OCI-LY7 (cell line): ENCODE results near the gene BMAL1. TPM values are rescaled to one million over a fixed set of nuclear protein-coding genes. Genes with fewer than 3 reads are reported as not detected.

Experiments used
- BruUV-seq: library from RNA; stranded (reverse); fragments of 400-500 nt; replicated peaks from 2 replicates; lab custom pipeline; 2021; lab: Mats Ljungman, UMichigan
- CTCF ChIA-PET: fragments of 300-600 bp; sonication (Branson Sonifier 250); formaldehyde crosslinking; loops from one replicate; lab custom pipeline; 2022; ENCODE audit warnings: antibody characterized with exemption; ENCODE audit not compliant: unreplicated experiment; lab: Charles Lee
- POLR2A ChIA-PET: fragments of 300-600 bp; sonication (Branson Sonifier 250); formaldehyde crosslinking; loops from one replicate; lab custom pipeline; 2022; ENCODE audit warnings: antibody characterized with exemption; lab: Charles Lee
- DNase-seq: peaks from one replicate; pipeline ENCODE4 v3.0.0-alpha.2; 2015; ENCODE audit warnings: low spot score
- H2AFZ ChIP-seq: fragments of 200-600 bp; sonication (generic), shearing (Covaris generic); 2 replicates; pipeline ENCODE4 v1.6.1; 2014; ENCODE audit warnings: mild to moderate bottlenecking, antibody characterized with exemption, low read length, moderate library complexity
- H3K27ac ChIP-seq: fragments of 200-600 bp; sonication (generic); 2 replicates; pipeline ENCODE4 v1.5.1; 2014; ENCODE audit warnings: mixed run types, low read depth, mild to moderate bottlenecking, moderate library complexity, low read length, inconsistent platforms; ENCODE audit not compliant: poor library complexity, severe bottlenecking
- H3K36me3 ChIP-seq: fragments of 200-600 bp; sonication (generic); 2 replicates; pipeline ENCODE4 v1.6.1; 2014; ENCODE audit warnings: mild to moderate bottlenecking, antibody characterized with exemption, low read length, moderate library complexity, mixed read lengths; ENCODE audit not compliant: insufficient read depth
- H3K4me1 ChIP-seq: fragments of 200-600 bp; sonication (generic); 2 replicates; pipeline ENCODE4 v1.5.1; 2014; ENCODE audit warnings: mild to moderate bottlenecking, low read length; ENCODE audit not compliant: insufficient read depth, poor library complexity, severe bottlenecking
- H3K4me2 ChIP-seq: fragments of 200-600 bp; sonication (generic); 2 replicates; pipeline ENCODE4 v1.6.1; 2014; ENCODE audit warnings: mild to moderate bottlenecking, low read length
- H3K4me3 ChIP-seq: fragments of 200-600 bp; sonication (generic); 2 replicates; pipeline ENCODE4 v1.5.1; 2014; ENCODE audit warnings: mild to moderate bottlenecking, low read depth, low read length; ENCODE audit not compliant: poor library complexity, severe bottlenecking
- H3K79me2 ChIP-seq: fragments of 200-600 bp; sonication (generic); 2 replicates; pipeline ENCODE4 v1.6.1; 2016; ENCODE audit warnings: low read depth, mild to moderate bottlenecking, low read length, moderate library complexity, mixed read lengths; ENCODE audit not compliant: insufficient read depth
- H3K9me2 ChIP-seq: fragments of 200-600 bp; sonication (generic); 2 replicates; pipeline ENCODE4 v1.6.1; 2016; ENCODE audit warnings: mild to moderate bottlenecking, low read length, mixed read lengths; ENCODE audit not compliant: insufficient read depth
- H3K9me3 ChIP-seq: fragments of 200-600 bp; sonication (generic); 2 replicates; pipeline ENCODE4 v1.6.1; 2014; ENCODE audit warnings: mild to moderate bottlenecking, mixed run types, low read length, mixed read lengths
- H4K20me1 ChIP-seq: fragments of 200-600 bp; sonication (generic); 2 replicates; pipeline ENCODE4 v1.6.1; 2014; ENCODE audit warnings: mild to moderate bottlenecking, antibody characterized with exemption, low read length, moderate library complexity, mixed read lengths; ENCODE audit not compliant: insufficient read depth
- CTCF ChIP-seq: fragments of 200-600 bp; sonication (generic); conservative IDR thresholded peaks from 2 replicates; pipeline ENCODE4 v1.5.1; 2014; ENCODE audit warnings: mild to moderate bottlenecking, antibody characterized with exemption, low read length, moderate library complexity, mixed read lengths
- EZH2phosphoT487 ChIP-seq: fragments of 200-600 bp; sonication (generic); IDR thresholded peaks from 2 replicates; pipeline ENCODE4 v1.6.1; 2018; ENCODE audit warnings: low read depth, borderline replicate concordance, mild to moderate bottlenecking, mixed run types, antibody characterized with exemption, low read length, moderate library complexity, mixed read lengths
- intact Hi-C: fragments of 100-400 bp; cut with micrococcal nuclease; formaldehyde crosslinking; loops from one replicate; pipeline ENCODE4 v1.10.0; 2022; ENCODE audit not compliant: unreplicated experiment
- total RNA-seq, 2 experiments: library from RNA; depleted of rRNA in 1 of 2; stranded (reverse); fragments of >200 nt in 1 of 2; shearing (Covaris generic) in 1 of 2; gene quantifications; 2 replicates each; pipeline ENCODE4 v1.2.3, GENCODE V29; 2014 to 2022

The BMAL1 gene
- total RNA-seq, 2 experiments from 2014 or later, result not detected

GRCh38 chr11:13349581-13349980, 72.0 kb downstream of the BMAL1 start:
- DNase-seq, result no peak
- no peak overlapping the region for H3K4me3 ChIP-seq
- intact Hi-C loops, result no loop called here
- H4K20me1 ChIP-seq, result no peaks in the 10 kb centered on the region
- no peaks in the 10 kb centered on the region for H3K4me1 ChIP-seq
- H2AFZ ChIP-seq, result no peak overlapping the region
- no peak overlapping the region for H3K4me2 ChIP-seq
- no peaks in the 10 kb centered on the region for H3K36me3 ChIP-seq
- no peaks in the 10 kb centered on the region for H3K9me2 ChIP-seq
- BruUV-seq, result no TSS peak
- H3K9me3 ChIP-seq, result no peaks in the 10 kb centered on the region
- H3K27ac ChIP-seq, result no peak overlapping the region
- ChIA-PET CTCF (no interaction called here), POLR2A (interaction anchor here (1.1 kb wide), 1 partner anchor 17 kb away, joined by 3 read pairs; no protein-coding TSS in a partner anchor)
- H3K79me2 ChIP-seq, result no peaks in the 10 kb centered on the region
- no peak for TF ChIP-seq CTCF
- TF ChIP-seq EZH2phosphoT487, result no peak

- DNase-seq, result no peak
- POLR2A ChIA-PET, result no interaction called here
- intact Hi-C loops, result no loop called here
- H3K9me2 ChIP-seq, result no peaks in the 10 kb centered on the region
- no TSS peak for BruUV-seq
- no peaks in the 10 kb centered on the region for H3K79me2 ChIP-seq
- no peak overlapping the region for H3K27ac ChIP-seq
- H4K20me1 ChIP-seq, result no peaks in the 10 kb centered on the region
- H3K9me3 ChIP-seq, result no peaks in the 10 kb centered on the region
- CTCF ChIA-PET, result no interaction called here
- no peak overlapping the region for H2AFZ ChIP-seq
- TF ChIP-seq EZH2phosphoT487, result no peak
- no peak for TF ChIP-seq CTCF
- H3K36me3 ChIP-seq, result no peaks in the 10 kb centered on the region
- H3K4me3 ChIP-seq, result no peak overlapping the region
- H3K4me1 ChIP-seq, result no peaks in the 10 kb centered on the region
- H3K4me2 ChIP-seq, result no peak overlapping the region
Observed at GRCh38 chr11:13352711-13353110, 75.1 kb downstream of the BMAL1 start.

DNA sequence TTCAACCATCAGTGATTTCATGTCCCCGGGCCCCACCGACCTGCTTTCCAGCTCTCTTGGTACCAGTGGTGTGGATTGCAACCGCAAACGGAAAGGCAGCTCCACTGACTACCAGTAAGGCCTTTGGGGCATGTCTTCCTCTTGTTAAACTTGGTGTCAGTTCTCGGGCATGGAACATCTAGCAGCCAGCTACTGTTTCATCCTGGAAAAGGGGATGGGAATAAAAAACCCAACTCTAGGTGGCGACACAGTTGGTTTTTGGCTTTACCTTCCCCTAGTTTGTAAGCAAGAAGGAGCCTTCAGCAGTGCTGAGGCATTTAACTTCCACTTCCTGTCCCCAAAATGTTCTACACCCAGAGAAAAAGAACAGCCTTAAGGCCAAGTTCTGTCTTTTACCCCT, 76.7 kb downstream of the BMAL1 start:
- Histone ChIP-seq H3K4me2 (no peak overlapping the region), H3K4me1 (no peaks in the 10 kb centered on the region), H3K9me2 (no peaks in the 10 kb centered on the region), H3K4me3 (no peak overlapping the region), H3K9me3 (no peaks in the 10 kb centered on the region), H4K20me1 (no peaks in the 10 kb centered on the region), H3K27ac (no peak overlapping the region), H3K36me3 (no peaks in the 10 kb centered on the region), H3K79me2 (no peaks in the 10 kb centered on the region), H2AFZ (no peak overlapping the region)
- DNase-seq, result peak; percentile 12
- BruUV-seq, result no TSS peak
- ChIA-PET CTCF (no interaction called here), POLR2A (no interaction called here)
- intact Hi-C loops, result no loop called here
- peak; percentile 63 for TF ChIP-seq CTCF
- TF ChIP-seq EZH2phosphoT487, result no peak
